ENCODE measurements around the gene MAPK11.

DNA sequence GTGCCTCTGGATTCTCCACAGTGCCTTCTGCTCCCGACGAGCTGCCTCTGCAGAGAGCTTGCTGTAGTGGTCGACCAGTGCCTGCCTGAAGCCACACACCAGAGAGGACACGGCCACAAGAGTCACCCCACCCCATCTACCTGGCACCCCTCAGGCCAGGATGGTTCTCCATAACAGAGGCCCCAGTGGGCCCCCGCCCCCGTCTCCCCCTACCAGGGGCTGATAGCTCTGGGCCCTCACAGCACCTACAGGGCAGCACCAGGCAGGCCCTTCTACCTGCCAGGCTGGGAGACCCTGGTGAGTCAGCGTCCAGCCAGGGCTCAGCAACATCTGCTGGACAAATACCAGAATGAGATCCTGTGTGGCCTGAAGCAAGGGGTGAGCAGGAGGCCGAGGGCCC, 47.7 kb downstream of the MAPK11 start:
- TF ChIP-seq, protein P1, sequence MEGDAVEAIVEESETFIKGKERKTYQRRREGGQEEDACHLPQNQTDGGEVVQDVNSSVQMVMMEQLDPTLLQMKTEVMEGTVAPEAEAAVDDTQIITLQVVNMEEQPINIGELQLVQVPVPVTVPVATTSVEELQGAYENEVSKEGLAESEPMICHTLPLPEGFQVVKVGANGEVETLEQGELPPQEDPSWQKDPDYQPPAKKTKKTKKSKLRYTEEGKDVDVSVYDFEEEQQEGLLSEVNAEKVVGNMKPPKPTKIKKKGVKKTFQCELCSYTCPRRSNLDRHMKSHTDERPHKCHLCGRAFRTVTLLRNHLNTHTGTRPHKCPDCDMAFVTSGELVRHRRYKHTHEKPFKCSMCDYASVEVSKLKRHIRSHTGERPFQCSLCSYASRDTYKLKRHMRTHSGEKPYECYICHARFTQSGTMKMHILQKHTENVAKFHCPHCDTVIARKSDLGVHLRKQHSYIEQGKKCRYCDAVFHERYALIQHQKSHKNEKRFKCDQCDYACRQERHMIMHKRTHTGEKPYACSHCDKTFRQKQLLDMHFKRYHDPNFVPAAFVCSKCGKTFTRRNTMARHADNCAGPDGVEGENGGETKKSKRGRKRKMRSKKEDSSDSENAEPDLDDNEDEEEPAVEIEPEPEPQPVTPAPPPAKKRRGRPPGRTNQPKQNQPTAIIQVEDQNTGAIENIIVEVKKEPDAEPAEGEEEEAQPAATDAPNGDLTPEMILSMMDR (IDR thresholded peaks at IDR 0.05), result no peak
- no peak for TF ChIP-seq POLR2A (IDR thresholded peaks at IDR 0.05)

Measured in lower leg skin (tissue), 3 donors.